HepG2 (cell line): Measurements from ENCODE around the gene CLDN4. TPM values are rescaled to one million over a fixed set of nuclear protein-coding genes. Genes with fewer than 3 reads are reported as not detected.

Experiments used
- ATAC-seq: fragments of 200-7000 bp; cut with Tn5 transposase; 3 replicates; pipeline ENCODE4 v1.9.1; 2020; ENCODE audit warnings: mild to moderate bottlenecking, moderate library complexity
- BruUV-seq: library from RNA; stranded (reverse); fragments of 400-500 nt; replicated peaks from 2 replicates; lab custom pipeline; 2021; lab: Mats Ljungman, UMichigan
- CTCF ChIA-PET: fragments of 300-600 bp; formaldehyde crosslinking; extraction: SDS; loops from one replicate; lab custom pipeline; 2021; ENCODE audit warnings: low total read pairs, inconsistent platforms, low intra/inter-chr PET ratio; lab: Yijun Ruan, JAX
- POLR2A ChIA-PET: fragments of 350-600 bp; sonication (Branson Sonifier 250); formaldehyde crosslinking; loops from one replicate; lab custom pipeline; 2020; ENCODE audit warnings: antibody characterized with exemption, inconsistent platforms; lab: Yijun Ruan, JAX
- DNase-seq: peaks from one replicate; pipeline ENCODE4 v3.0.0-alpha.2; 2015; ENCODE audit warnings: low spot score
- FAIRE-seq: peaks from 3 replicates; lab custom pipeline; 2011; peaks lifted over from hg19 to GRCh38; lab: Jason Lieb, UNC
- H2AFZ ChIP-seq: one replicate; pipeline ENCODE4 v1.6.1; 2011; ENCODE audit warnings: low read length, inconsistent platforms
- H3K27ac ChIP-seq: fragments of 300-600 bp; 3 replicates; pipeline ENCODE4 v1.8.0; 2011; ENCODE audit warnings: mixed run types, mild to moderate bottlenecking, mixed read lengths, low read length, inconsistent platforms; ENCODE audit not compliant: insufficient read depth; ENCODE audit errors: extremely low read length
- H3K27me3 ChIP-seq, 2 experiments: fragments of 200-600 bp in 1 of 2; 2 replicates in 1 of 2; 3 replicates in 1 of 2; pipeline versions ENCODE4 v1.6.0 to v1.8.0; 2011; ENCODE audit warnings: low read length in 2 of 2, mild to moderate bottlenecking in 2 of 2, moderate library complexity in 2 of 2, inconsistent platforms in 1 of 2; ENCODE audit not compliant: insufficient read depth in 2 of 2, control insufficient read depth in 1 of 2
- H3K36me3 ChIP-seq, 2 experiments: fragments of 200-600 bp in 1 of 2; replicated peaks in 1 of 2; 2 replicates in 1 of 2; 3 replicates in 1 of 2; pipeline versions ENCODE4 v1.5.1 to v1.8.0; 2011; ENCODE audit warnings: low read length in 2 of 2, inconsistent platforms in 1 of 2; ENCODE audit not compliant: insufficient read depth in 2 of 2, control insufficient read depth in 1 of 2
- H3K4me1 ChIP-seq: 2 replicates; pipeline ENCODE4 v1.5.1; 2012; ENCODE audit warnings: low read length, inconsistent platforms; ENCODE audit not compliant: insufficient read depth
- H3K4me2 ChIP-seq: 2 replicates; pipeline ENCODE4 v1.6.0; 2011; ENCODE audit warnings: low read depth, low read length, inconsistent platforms
- H3K4me3 ChIP-seq, 3 experiments: fragments of 200-600 bp in 1 of 3; sonication (generic), shearing (Covaris generic) in 1 of 3; replicated peaks in 1 of 3; 2 replicates each; pipeline ENCODE4 v1.5.1; 2011 to 2016; ENCODE audit warnings: low read length in 3 of 3, inconsistent platforms in 2 of 3, low read depth in 2 of 3, mild to moderate bottlenecking in 2 of 3, control low read depth in 1 of 3, mixed read lengths in 1 of 3; ENCODE audit not compliant: insufficient read depth in 1 of 3
- H3K79me2 ChIP-seq: one replicate; pipeline ENCODE4 v1.6.1; 2011; ENCODE audit warnings: low read length, inconsistent platforms; ENCODE audit not compliant: insufficient read depth
- H3K9ac ChIP-seq: 2 replicates; pipeline ENCODE4 v1.6.0; 2011; ENCODE audit warnings: mild to moderate bottlenecking, low read depth, low read length, inconsistent platforms; ENCODE audit not compliant: insufficient read depth
- H3K9me3 ChIP-seq: 2 replicates; pipeline ENCODE4 v1.5.1; 2012; ENCODE audit warnings: mild to moderate bottlenecking, low read length
- H4K20me1 ChIP-seq: 2 replicates; pipeline ENCODE4 v1.6.0; 2011; ENCODE audit warnings: inconsistent platforms, mild to moderate bottlenecking, low read length, moderate library complexity; ENCODE audit not compliant: insufficient read depth
- ARNTL ChIP-seq: sonication (generic); formaldehyde crosslinking; IDR thresholded peaks from 2 replicates; pipeline ENCODE4 v1.4.0; 2020; ENCODE audit warnings: mild to moderate bottlenecking, missing genetic modification reagents
- FLYWCH1 ChIP-seq: sonication (generic); formaldehyde crosslinking; IDR thresholded peaks from 2 replicates; pipeline ENCODE4 v1.8.1; 2023; ENCODE audit warnings: mild to moderate bottlenecking, missing genetic modification reagents
- HNRNPLL ChIP-seq: fragments of 200-400 bp; formaldehyde crosslinking; IDR thresholded peaks from 2 replicates; pipeline ENCODE4 v1.6.1; 2017; ENCODE audit warnings: mild to moderate bottlenecking, low read depth, low read length; ENCODE audit not compliant: poor library complexity, severe bottlenecking
- HOXA3 ChIP-seq: sonication (generic); formaldehyde crosslinking; IDR thresholded peaks from 2 replicates; pipeline ENCODE4 v1.5.0; 2020; ENCODE audit warnings: missing genetic modification reagents
- NFE2 ChIP-seq: sonication (generic); formaldehyde crosslinking; IDR thresholded peaks from 2 replicates; pipeline ENCODE4 v1.4.0; 2020; ENCODE audit warnings: missing genetic modification reagents
- SNRNP70 ChIP-seq: fragments of 200-400 bp; formaldehyde crosslinking; IDR thresholded peaks from 2 replicates; pipeline ENCODE4 v1.6.1; 2017; ENCODE audit warnings: mild to moderate bottlenecking, low read depth, low read length, moderate library complexity
- SRSF1 ChIP-seq: fragments of 200-400 bp; formaldehyde crosslinking; optimal IDR thresholded peaks from 2 replicates; pipeline ENCODE3; 2017; ENCODE audit warnings: mild to moderate bottlenecking, low read depth, low read length, moderate library complexity
- ZFY ChIP-seq: sonication (generic); formaldehyde crosslinking; IDR thresholded peaks from 2 replicates; pipeline ENCODE4 v1.4.0; 2020; ENCODE audit warnings: missing genetic modification reagents
- ZNF383 ChIP-seq: sonication (generic); formaldehyde crosslinking; IDR thresholded peaks from 2 replicates; pipeline ENCODE4 v1.4.0; 2020; ENCODE audit warnings: missing genetic modification reagents, mild to moderate bottlenecking, borderline replicate concordance
- ZNF629 ChIP-seq: sonication (generic); formaldehyde crosslinking; conservative IDR thresholded peaks from 2 replicates; pipeline ENCODE4 v1.5.0; 2020; ENCODE audit warnings: missing genetic modification reagents
- ZNF713 ChIP-seq: sonication (generic); formaldehyde crosslinking; IDR thresholded peaks from 2 replicates; pipeline ENCODE4 v1.4.0; 2020; ENCODE audit warnings: mild to moderate bottlenecking, missing genetic modification reagents
- ZNF761 ChIP-seq: sonication (generic); formaldehyde crosslinking; conservative IDR thresholded peaks from 2 replicates; pipeline ENCODE4 v1.4.0; 2020; ENCODE audit warnings: mild to moderate bottlenecking, missing genetic modification reagents
- ZNF792 ChIP-seq: IDR thresholded peaks from 2 replicates; pipeline ENCODE4 v1.6.1; 2016
- ZNF839 ChIP-seq: sonication (generic); formaldehyde crosslinking; IDR thresholded peaks from 2 replicates; pipeline ENCODE4 v1.4.0; 2020; ENCODE audit warnings: missing genetic modification reagents, mild to moderate bottlenecking, borderline replicate concordance
- WGBS: methylation state at CpG from one replicate; pipeline ENCODE4 v1.1.6; 2017; ENCODE audit warnings: low lambda C conversion rate; 5-methylcytosine and 5-hydroxymethylcytosine counted together
- in situ Hi-C: cut with HindIII; loops from 2 replicates; pipeline ENCODE4 v1.10.0; 2017; ENCODE audit warnings: low pct_unique_long_range_greater_than_20kb; ENCODE audit not compliant: extremely low pct_ligation_motif_present
- intact Hi-C: fragments of 100-400 bp; cut with micrococcal nuclease; formaldehyde crosslinking; loops from one replicate; pipeline ENCODE4 v1.10.0; 2022; ENCODE audit not compliant: unreplicated experiment
- polyA plus RNA-seq, 8 experiments: library from polyadenylated mRNA; depleted of rRNA in 3 of 8; stranded (reverse) in 7 of 8; unstranded in 1 of 8; fragments of >200 nt; fragmentation: Illumina TruSeq in 4 of 8; extraction: Trizol in 4 of 8; gene quantifications; 2 replicates each; pipeline versions ENCODE4 v1.2.1 to v1.2.3, GENCODE V29; 2011 to 2016; ENCODE audit warnings: low read depth in 4 of 8, missing spikeins in 1 of 8, mixed read lengths in 1 of 8; ENCODE audit not compliant: insufficient read depth in 1 of 8
- total RNA-seq, 5 experiments: library from RNA; depleted of rRNA; stranded (reverse); fragments of >200 nt; fragmentation: Illumina TruSeq; extraction: Trizol; gene quantifications; 2 replicates each; pipeline ENCODE4 v1.2.3, GENCODE V29; 2016; ENCODE audit warnings: low read depth in 1 of 5
- TF ChIP-seq, protein P1 (sequence below): IDR thresholded peaks from 2 replicates; pipeline ENCODE4 v1.6.1; 2016; ENCODE audit warnings: missing compliant biosample characterization, missing genetic modification reagents, borderline replicate concordance
- TF ChIP-seq, protein P2 (sequence below): IDR thresholded peaks from 2 replicates; pipeline ENCODE4 v1.6.1; 2016; ENCODE audit warnings: missing genetic modification reagents, missing compliant biosample characterization
- TF ChIP-seq, protein P3 (sequence below): sonication (generic); formaldehyde crosslinking; IDR thresholded peaks from 2 replicates; pipeline ENCODE4 v1.5.1; 2020; ENCODE audit warnings: mild to moderate bottlenecking, missing genetic modification reagents, borderline replicate concordance
- TF ChIP-seq, protein P4 (sequence below): sonication (generic); formaldehyde crosslinking; IDR thresholded peaks from 2 replicates; pipeline ENCODE4 v1.5.0; 2020; ENCODE audit warnings: mild to moderate bottlenecking, low read depth, missing genetic modification reagents, borderline replicate concordance

The CLDN4 gene
- total and polyA plus RNA-seq, 2 of the 13 experiments (the other 11 are each of a cell fraction or from before 2014, with no cell fraction given), result 28.2 to 35.7 TPM

DNA sequence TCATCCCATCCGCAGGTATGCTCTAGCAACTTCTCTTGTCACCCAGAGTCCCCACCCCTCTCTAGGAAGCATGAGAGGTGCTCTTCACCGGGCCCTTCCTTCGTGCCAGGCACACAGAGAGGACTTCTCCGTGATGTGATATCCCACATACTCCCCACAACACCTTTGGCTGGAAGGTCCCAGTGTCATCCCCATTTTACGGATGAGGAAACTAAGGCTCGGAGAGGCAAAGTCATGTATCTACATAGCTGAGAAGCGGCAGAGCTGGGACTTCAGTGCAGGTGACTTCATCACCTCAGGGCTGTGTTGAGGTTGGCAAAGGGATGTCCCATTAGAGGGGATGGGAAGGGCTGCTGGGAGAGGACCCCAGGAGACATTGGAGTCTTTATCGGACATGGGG is 45.6 kb downstream of the CLDN4 start:
- H3K4me1 ChIP-seq, result peaks cover 34% of the 10 kb centered on the region
- no peak for FAIRE-seq
- H4K20me1 ChIP-seq, result no peaks in the 10 kb centered on the region
- TF ChIP-seq HOXA3 (CRISPR knock-in tag) (no peak), ZNF629 (CRISPR knock-in tag) (peak; percentile 56; the same call in 1 of the 2 replicates), ZNF761 (no peak)
- TF ChIP-seq, all 625 proteins: peak for 1
- H3K4me3 ChIP-seq, result no peak overlapping the region
- no TSS peak for BruUV-seq
- no peak overlapping the region for H2AFZ ChIP-seq
- in situ Hi-C loops, result no loop called here
- no peak overlapping the region for H3K27ac ChIP-seq
- H3K79me2 ChIP-seq, result no peaks in the 10 kb centered on the region
- intact Hi-C loops, result no loop called here
- ATAC-seq (no peak), DNase-seq (no peak)
- WGBS, result 48% methylated on average over 7 of the region's 8 CpGs
- H3K36me3 ChIP-seq, result no peaks in the 10 kb centered on the region
- ChIA-PET POLR2A (no interaction called here), CTCF (no interaction called here)
- no peaks in the 10 kb centered on the region for H3K9me3 ChIP-seq
- H3K27me3 ChIP-seq, result peaks cover 1 to 3% of the 10 kb centered on the region in 2 experiments; a peak in 1 of 5 replicates
- no peak overlapping the region for H3K4me2 ChIP-seq
- no peak overlapping the region for H3K9ac ChIP-seq

DNA sequence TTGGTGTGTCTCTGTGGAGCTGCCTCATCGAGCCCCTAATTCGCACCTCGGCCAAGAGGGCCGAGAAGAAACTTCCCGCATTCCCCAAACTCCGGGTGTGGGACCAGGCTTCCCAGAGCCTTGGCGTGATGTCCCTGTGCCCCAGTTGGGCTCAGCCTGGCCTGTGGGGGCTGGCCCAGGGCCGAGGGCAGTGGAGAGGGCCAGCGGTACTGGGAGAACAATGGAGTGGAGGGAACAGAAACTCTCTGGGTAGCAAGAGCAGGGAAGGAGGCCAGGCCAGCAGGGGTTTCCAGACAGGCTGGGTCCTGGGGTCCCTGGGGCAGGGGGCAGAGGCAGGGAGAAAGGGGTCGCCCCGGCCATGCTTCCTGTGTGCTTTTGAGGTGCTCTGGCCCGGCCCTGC is 46.2 kb downstream of the CLDN4 start:
- Histone ChIP-seq H3K27ac (no peak overlapping the region), H3K4me1 (peaks cover 33% of the 10 kb centered on the region), H3K27me3 (peaks cover 1 to 8% of the 10 kb centered on the region in 2 experiments; a peak in 2 of 5 replicates), H2AFZ (no peak overlapping the region), H3K4me2 (no peak overlapping the region), H3K9ac (no peak overlapping the region), H3K79me2 (no peaks in the 10 kb centered on the region), H4K20me1 (no peaks in the 10 kb centered on the region), H3K36me3 (no peaks in the 10 kb centered on the region), H3K4me3 (no peak overlapping the region), H3K9me3 (no peaks in the 10 kb centered on the region)
- no TSS peak for BruUV-seq
- POLR2A ChIA-PET, result no interaction called here
- CTCF ChIA-PET, result no interaction called here
- in situ Hi-C loops, result no loop called here
- no peak for TF ChIP-seq ZFY (CRISPR knock-in tag)
- TF ChIP-seq HNRNPLL, result no peak
- TF ChIP-seq ZNF383 (CRISPR knock-in tag), result no peak
- no peak for TF ChIP-seq ZNF713 (CRISPR knock-in tag)
- TF ChIP-seq, protein P1, sequence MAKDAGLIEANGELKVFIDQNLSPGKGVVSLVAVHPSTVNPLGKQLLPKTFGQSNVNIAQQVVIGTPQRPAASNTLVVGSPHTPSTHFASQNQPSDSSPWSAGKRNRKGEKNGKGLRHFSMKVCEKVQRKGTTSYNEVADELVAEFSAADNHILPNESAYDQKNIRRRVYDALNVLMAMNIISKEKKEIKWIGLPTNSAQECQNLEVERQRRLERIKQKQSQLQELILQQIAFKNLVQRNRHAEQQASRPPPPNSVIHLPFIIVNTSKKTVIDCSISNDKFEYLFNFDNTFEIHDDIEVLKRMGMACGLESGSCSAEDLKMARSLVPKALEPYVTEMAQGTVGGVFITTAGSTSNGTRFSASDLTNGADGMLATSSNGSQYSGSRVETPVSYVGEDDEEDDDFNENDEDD (CRISPR knock-in tag), result no peak
- TF ChIP-seq ZNF792, result no peak
- TF ChIP-seq, protein P2, sequence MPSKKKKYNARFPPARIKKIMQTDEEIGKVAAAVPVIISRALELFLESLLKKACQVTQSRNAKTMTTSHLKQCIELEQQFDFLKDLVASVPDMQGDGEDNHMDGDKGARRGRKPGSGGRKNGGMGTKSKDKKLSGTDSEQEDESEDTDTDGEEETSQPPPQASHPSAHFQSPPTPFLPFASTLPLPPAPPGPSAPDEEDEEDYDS, result no peak
- TF ChIP-seq ARNTL, result no peak
- no peak for TF ChIP-seq ZNF839 (CRISPR knock-in tag)
- TF ChIP-seq FLYWCH1 (CRISPR knock-in tag), result no peak
- TF ChIP-seq, protein P3, sequence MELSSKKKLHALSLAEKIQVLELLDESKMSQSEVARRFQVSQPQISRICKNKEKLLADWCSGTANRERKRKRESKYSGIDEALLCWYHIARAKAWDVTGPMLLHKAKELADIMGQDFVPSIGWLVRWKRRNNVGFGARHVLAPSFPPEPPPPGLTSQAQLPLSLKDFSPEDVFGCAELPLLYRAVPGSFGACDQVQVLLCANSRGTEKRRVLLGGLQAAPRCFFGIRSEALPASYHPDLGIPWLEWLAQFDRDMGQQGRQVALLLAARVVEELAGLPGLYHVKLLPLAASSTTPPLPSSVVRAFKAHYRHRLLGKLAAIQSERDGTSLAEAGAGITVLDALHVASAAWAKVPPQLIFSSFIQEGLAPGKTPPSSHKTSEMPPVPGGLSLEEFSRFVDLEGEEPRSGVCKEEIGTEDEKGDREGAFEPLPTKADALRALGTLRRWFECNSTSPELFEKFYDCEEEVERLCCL (CRISPR knock-in tag), result no peak
- TF ChIP-seq NFE2 (CRISPR knock-in tag), result no peak
- no peak for TF ChIP-seq SNRNP70
- TF ChIP-seq SRSF1, result no peak
- TF ChIP-seq, protein P4, sequence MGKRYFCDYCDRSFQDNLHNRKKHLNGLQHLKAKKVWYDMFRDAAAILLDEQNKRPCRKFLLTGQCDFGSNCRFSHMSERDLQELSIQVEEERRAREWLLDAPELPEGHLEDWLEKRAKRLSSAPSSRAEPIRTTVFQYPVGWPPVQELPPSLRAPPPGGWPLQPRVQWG (CRISPR knock-in tag), result no peak
- ATAC-seq (no peak), DNase-seq (no peak), FAIRE-seq (no peak)
- WGBS, result 35% methylated on average over 2 of the region's 12 CpGs
- intact Hi-C loops, result no loop called here
